HepG2 (cell line): ENCODE data around the gene COL18A1. TPM values are rescaled to one million over a fixed set of nuclear protein-coding genes. Genes with fewer than 3 reads are reported as not detected.
A peak's percentile ranks its signal among the peaks of the same experiment; 100 is the strongest.

ENCODE experiments used
- AKAP8 ChIP-seq: sonication (generic); formaldehyde crosslinking; IDR thresholded peaks from 2 replicates; pipeline ENCODE4 v1.5.1; 2020; ENCODE audit warnings: mild to moderate bottlenecking, missing genetic modification reagents
- BRCA1 ChIP-seq: sonication (generic); formaldehyde crosslinking; IDR thresholded peaks from 2 replicates; pipeline ENCODE4 v1.4.0; 2020; ENCODE audit warnings: missing genetic modification reagents
- CTCF ChIP-seq: sonication (generic); formaldehyde crosslinking; IDR thresholded peaks from 2 replicates; pipeline ENCODE4 v1.5.0; 2020; ENCODE audit warnings: mild to moderate bottlenecking, missing genetic modification reagents, moderate library complexity
- FOXA1 ChIP-seq, 2 experiments: fragments of 450-650 bp in 1 of 2; sonication (generic) in 1 of 2; formaldehyde crosslinking in 1 of 2; IDR thresholded peaks; 2 replicates each; pipeline versions ENCODE4 v1.4.0 to v1.6.1; 2016 to 2020; ENCODE audit warnings: missing genetic modification reagents in 1 of 2
- HOXA3 ChIP-seq: sonication (generic); formaldehyde crosslinking; IDR thresholded peaks from 2 replicates; pipeline ENCODE4 v1.5.0; 2020; ENCODE audit warnings: missing genetic modification reagents
- NFAT5 ChIP-seq: sonication (generic); formaldehyde crosslinking; IDR thresholded peaks from 2 replicates; pipeline ENCODE4 v1.4.0; 2020; ENCODE audit warnings: missing genetic modification reagents
- PCBP2 ChIP-seq: fragments of 200-400 bp; formaldehyde crosslinking; optimal IDR thresholded peaks from 2 replicates; pipeline ENCODE3; 2018; ENCODE audit warnings: low read length, low read depth; ENCODE audit not compliant: poor library complexity, severe bottlenecking
- SAP130 ChIP-seq: IDR thresholded peaks from 2 replicates; pipeline ENCODE4 v1.6.1; 2016; ENCODE audit warnings: low read depth
- SMAD9 ChIP-seq: sonication (generic); formaldehyde crosslinking; IDR thresholded peaks from 2 replicates; pipeline ENCODE4 v1.5.1; 2020; ENCODE audit warnings: mild to moderate bottlenecking, missing genetic modification reagents
- THAP11 ChIP-seq: IDR thresholded peaks from 2 replicates; pipeline ENCODE4 v1.6.1; 2016; ENCODE audit warnings: missing biosample characterization, missing genetic modification reagents
- ZBTB4 ChIP-seq: sonication (generic); formaldehyde crosslinking; IDR thresholded peaks from 2 replicates; pipeline ENCODE4 v1.4.0; 2020; ENCODE audit warnings: missing genetic modification reagents, mild to moderate bottlenecking, borderline replicate concordance
- ZFP91 ChIP-seq: sonication (generic); formaldehyde crosslinking; IDR thresholded peaks from 2 replicates; pipeline ENCODE4 v1.9.0; 2022; ENCODE audit warnings: missing genetic modification reagents, mild to moderate bottlenecking, borderline replicate concordance
- ZNF143 ChIP-seq: sonication (generic); formaldehyde crosslinking; IDR thresholded peaks from 2 replicates; pipeline ENCODE4 v1.4.0; 2020; ENCODE audit warnings: missing genetic modification reagents
- ZNF230 ChIP-seq: sonication (generic); formaldehyde crosslinking; IDR thresholded peaks from 2 replicates; pipeline ENCODE4 v1.4.0; 2020; ENCODE audit warnings: mild to moderate bottlenecking, missing genetic modification reagents
- ZNF337 ChIP-seq: sonication (generic); formaldehyde crosslinking; IDR thresholded peaks from 2 replicates; pipeline ENCODE4 v1.5.1; 2020; ENCODE audit warnings: missing genetic modification reagents, low read depth, mild to moderate bottlenecking, borderline replicate concordance
- ZNF513 ChIP-seq: sonication (generic); formaldehyde crosslinking; conservative IDR thresholded peaks from 2 replicates; pipeline ENCODE4 v1.5.0; 2020; ENCODE audit warnings: missing genetic modification reagents
- polyA plus RNA-seq, 8 experiments: library from polyadenylated mRNA; depleted of rRNA in 3 of 8; stranded (reverse) in 7 of 8; unstranded in 1 of 8; fragments of >200 nt; fragmentation: Illumina TruSeq in 4 of 8; extraction: Trizol in 4 of 8; gene quantifications; 2 replicates each; pipeline versions ENCODE4 v1.2.1 to v1.2.3, GENCODE V29; 2011 to 2016; ENCODE audit warnings: low read depth in 4 of 8, missing spikeins in 1 of 8, mixed read lengths in 1 of 8; ENCODE audit not compliant: insufficient read depth in 1 of 8
- total RNA-seq, 5 experiments: library from RNA; depleted of rRNA; stranded (reverse); fragments of >200 nt; fragmentation: Illumina TruSeq; extraction: Trizol; gene quantifications; 2 replicates each; pipeline ENCODE4 v1.2.3, GENCODE V29; 2016; ENCODE audit warnings: low read depth in 1 of 5

The COL18A1 gene
- total and polyA plus RNA-seq, 2 of the 13 experiments (the other 11 are each of a cell fraction or from before 2014, with no cell fraction given): 79.0 to 102 TPM

- TF ChIP-seq PCBP2 (no peak), AKAP8 (CRISPR knock-in tag) (no peak), BRCA1 (CRISPR knock-in tag) (no peak), ZNF143 (CRISPR knock-in tag) (peak; percentile 77), THAP11 (CRISPR knock-in tag) (peak; percentile 88), SMAD9 (CRISPR knock-in tag) (no peak), ZBTB4 (CRISPR knock-in tag) (no peak), ZFP91 (CRISPR knock-in tag) (no peak), CTCF (CRISPR knock-in tag) (peak; percentile 50; the same call in 1 of the 2 replicates), ZNF337 (CRISPR knock-in tag) (no peak), NFAT5 (CRISPR knock-in tag) (no peak), ZNF230 (CRISPR knock-in tag) (no peak), HOXA3 (CRISPR knock-in tag) (0 out of 2 replicates have a peak, but pooled peaks have one; percentile 25), FOXA1 (IDR thresholded peaks at IDR 0.05) (no peak), FOXA1 (CRISPR knock-in tag; IDR thresholded peaks at IDR 0.05) (no peak), ZNF513 (CRISPR knock-in tag) (no peak), SAP130 (CRISPR knock-in tag) (peak; percentile 18; the same call in 1 of the 2 replicates)
Measured at GRCh38 chr21:45542242-45542666, 137.3 kb downstream of the COL18A1 start, which contains the start of gene SLC19A1 (continued).
